Small intestine (tissue), 16 donors: ENCODE data around the gene TMEM186. TPM values are rescaled to one million over a fixed set of nuclear protein-coding genes. Genes with fewer than 3 reads are reported as not detected.
"Not testable (repeated sequence)": the region's sequence is repeated elsewhere in the genome, so short reads cannot be mapped to it uniquely, and the experiment has no call there.

Experiments
- DNase-seq, 2 donors: peaks; one replicate each; pipeline versions ENCODE4 v3.0.0 to v3.0.0-alpha.2; 2013
- FAIRE-seq: peaks from 2 replicates; lab custom pipeline; 2012; peaks lifted over from hg19 to GRCh38; lab: Jason Lieb, UNC
- H3K27ac ChIP-seq, 3 donors: one replicate each; pipeline ENCODE4 v1.5.1; 2013; ENCODE audit warnings: low read length in 2 of 3, mild to moderate bottlenecking in 2 of 3, control low read depth in 1 of 3, inconsistent platforms in 1 of 3, low read depth in 1 of 3, moderate library complexity in 1 of 3
- H3K27me3 ChIP-seq, 3 donors: one replicate each; pipeline ENCODE4 v1.6.1; 2013; ENCODE audit warnings: low read length in 3 of 3, inconsistent platforms in 1 of 3; ENCODE audit not compliant: control insufficient read depth in 3 of 3, insufficient read depth in 3 of 3
- H3K36me3 ChIP-seq, 3 donors: one replicate each; pipeline ENCODE4 v1.6.1; 2013; ENCODE audit warnings: low read length in 3 of 3, inconsistent platforms in 1 of 3, low read depth in 1 of 3, mild to moderate bottlenecking in 1 of 3, moderate library complexity in 1 of 3; ENCODE audit not compliant: control insufficient read depth in 3 of 3, insufficient read depth in 2 of 3
- H3K4me1 ChIP-seq, 3 donors: one replicate each; pipeline ENCODE4 v1.6.1; 2013; ENCODE audit warnings: low read length in 2 of 3, inconsistent platforms in 1 of 3, low read depth in 1 of 3, mild to moderate bottlenecking in 1 of 3, moderate library complexity in 1 of 3; ENCODE audit not compliant: control insufficient read depth in 3 of 3, insufficient read depth in 2 of 3
- H3K4me3 ChIP-seq, 3 donors: one replicate each; pipeline ENCODE4 v1.5.1; 2013; ENCODE audit warnings: low read length in 3 of 3, control low read depth in 1 of 3, inconsistent platforms in 1 of 3, low read depth in 1 of 3, mild to moderate bottlenecking in 1 of 3, moderate library complexity in 1 of 3
- H3K9me3 ChIP-seq, 2 donors: one replicate each; pipeline ENCODE4 v1.6.1; 2013; ENCODE audit warnings: low read depth in 1 of 2, low read length in 1 of 2; ENCODE audit not compliant: control insufficient read depth in 2 of 2, insufficient read depth in 1 of 2
- WGBS, 3 donors: extraction: QIAGEN DNeasy Blood & Tissue Kit; methylation state at CpG; one replicate each; pipeline ENCODE4 v1.1.7; 2013; 5-methylcytosine and 5-hydroxymethylcytosine counted together
- long read RNA-seq, 10 donors: transcript quantifications; one replicate each; lab custom pipeline, GENCODE V29; 2026
- polyA plus RNA-seq, 4 donors: library from polyadenylated mRNA; stranded (reverse) in 3 of 4; unstranded in 1 of 4; fragments of 200-250 nt in 3 of 4; fragments of 120-200 nt in 1 of 4; gene quantifications; one replicate each; pipeline versions ENCODE4 v1.2.1 to v1.2.3, GENCODE V29; 2013
- donor health status: healthy with polysubstance abuse.
- donor health status: control.
- donor health status: control.
- donor health status: Bipolar disorder and iron deficiency.
- donor health status: healthy.

TMEM186 gene, protein sequence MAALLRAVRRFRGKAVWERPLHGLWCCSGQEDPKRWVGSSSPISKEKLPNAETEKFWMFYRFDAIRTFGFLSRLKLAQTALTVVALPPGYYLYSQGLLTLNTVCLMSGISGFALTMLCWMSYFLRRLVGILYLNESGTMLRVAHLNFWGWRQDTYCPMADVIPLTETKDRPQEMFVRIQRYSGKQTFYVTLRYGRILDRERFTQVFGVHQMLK
- polyA plus RNA-seq = 10 to 100 TPM in 3 of 4 donors, 1 to 10 TPM in 1; 8.7 to 21.1 (median 13.0) TPM
- long read RNA-seq, donor 1 = 0 reads
- long read RNA-seq, donor 2, transcript TMEM186-201 (2 exons, 1,448 nt) = major isoform, 5 of 5 reads
- long read RNA-seq, donor 2, partial matches to known transcripts = 0 of 5 reads
- long read RNA-seq, donor 2, other reads (novel, unspliced or antisense) = 0 of 5 reads
- long read RNA-seq, donor 3, partial matches to known transcripts = 0 of 4 reads
- long read RNA-seq, donor 3, other reads (novel, unspliced or antisense) = 0 of 4 reads
- long read RNA-seq, donor 4 = 0 reads
- long read RNA-seq, donor 5 = 0 reads
- long read RNA-seq, donor 6, partial matches to known transcripts = 0 of 4 reads
- long read RNA-seq, donor 6, other reads (novel, unspliced or antisense) = 0 of 4 reads
- long read RNA-seq, donor 7, transcript TMEM186-201 (2 exons, 1,448 nt) = major isoform, 6 of 6 reads
- long read RNA-seq, donor 7, partial matches to known transcripts = 0 of 6 reads
- long read RNA-seq, donor 7, other reads (novel, unspliced or antisense) = 0 of 6 reads
- long read RNA-seq, donor 8 = 0 reads
- long read RNA-seq, donor 9 = 0 reads
- long read RNA-seq, donor 10, partial matches to known transcripts = 0 of 2 reads
- long read RNA-seq, donor 10, other reads (novel, unspliced or antisense) = 0 of 2 reads

DNA sequence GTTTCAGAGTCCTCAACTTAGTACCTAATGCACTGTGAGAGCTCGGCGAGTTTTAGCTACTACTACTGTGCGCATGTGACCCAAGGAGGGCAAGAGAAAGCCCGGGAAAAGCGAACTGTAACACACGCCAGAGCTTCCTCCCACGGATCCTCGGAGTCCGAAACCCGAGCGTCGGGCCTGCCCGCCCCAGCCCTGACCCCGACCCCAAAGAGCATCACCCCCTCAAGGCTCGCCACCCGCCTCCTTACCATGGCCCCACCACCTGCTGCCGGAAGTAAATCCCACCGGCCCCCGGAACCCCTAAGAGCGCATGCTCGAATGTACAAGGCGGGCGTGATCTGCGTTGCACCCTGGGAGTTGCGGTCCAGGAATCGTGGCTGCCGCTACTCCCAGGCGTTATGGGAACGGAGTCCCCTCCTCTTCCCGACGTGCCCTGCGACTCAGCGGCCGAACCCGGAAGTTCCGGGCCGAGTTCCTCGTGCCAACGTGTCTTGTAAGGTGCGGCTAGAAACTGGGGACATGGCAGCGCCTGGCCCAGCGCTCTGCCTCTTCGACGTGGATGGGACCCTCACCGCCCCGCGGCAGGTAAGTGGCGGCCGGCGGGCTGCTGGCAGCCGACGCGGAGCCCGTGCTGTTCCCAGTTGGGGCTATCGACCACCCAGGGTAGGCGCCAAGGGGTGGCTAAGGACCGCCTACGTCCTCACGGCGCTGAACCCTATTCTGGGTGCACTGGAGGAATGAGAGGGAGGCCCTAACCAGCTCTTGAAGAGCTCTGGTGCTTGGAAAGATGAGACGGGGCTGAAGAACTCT lies at the start of gene TMEM186, which contains the start of gene PMM2:
TMEM186 (minus strand) TSS at position 276 of the 810 bp plus-strand sequence; CDS start at position 251, 25 bp downstream.
PMM2 (plus strand) TSS at position 476 of the 810 bp plus-strand sequence; CDS start at position 520, 44 bp downstream.
- no peaks in the 10 kb centered on the region for H3K27me3 ChIP-seq
- no peak for FAIRE-seq
- H3K4me1 ChIP-seq = peaks cover 2 to 31% (median 6%) of the 10 kb centered on the region in 3 donors
- peak within 1 kb of the TSS; percentile 80 to 93 (median 85) for H3K27ac ChIP-seq
- peaks cover 5 to 20% (median 5%) of the 10 kb centered on the region in 3 donors for H3K36me3 ChIP-seq
- WGBS, 3 donors = 0 to 1% (median 1%) methylated on average over 59 to 61 of the region's 61 CpGs
- H3K9me3 ChIP-seq = no peaks in the 10 kb centered on the region
- DNase-seq = peak; percentile 98 to 99
- peak within 1 kb of the TSS; percentile 77 to 88 (median 83) for H3K4me3 ChIP-seq

DNA sequence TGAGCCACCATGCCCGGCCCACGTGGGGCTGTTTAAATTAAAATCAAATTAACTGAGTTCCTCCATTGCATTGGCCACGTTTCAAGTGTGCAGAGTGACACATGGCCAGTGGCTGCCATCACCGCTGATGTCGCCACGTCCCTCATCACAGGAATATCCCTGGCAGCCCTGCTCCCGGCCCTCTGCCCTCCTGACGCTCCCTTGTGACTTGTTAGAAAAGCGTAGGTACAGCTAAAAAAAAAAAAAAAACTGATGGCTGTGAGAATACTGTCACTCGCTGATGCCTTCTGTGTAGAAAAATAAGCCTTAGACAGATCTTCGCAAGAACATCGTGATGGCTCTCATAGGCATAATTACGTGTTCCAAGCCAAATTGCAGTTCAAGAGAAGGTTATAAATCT lies 49.7 kb upstream of the TMEM186 start:
- Histone ChIP-seq H3K27me3 (no peaks in the 10 kb centered on the region), H3K36me3 (peaks cover 7 to 63% (median 9%) of the 10 kb centered on the region in 3 donors), H3K27ac (no peak overlapping the region), H3K4me3 (no peak overlapping the region), H3K4me1 (no peaks in the 10 kb centered on the region), H3K9me3 (no peaks in the 10 kb centered on the region)
- no peak for DNase-seq
- FAIRE-seq = no peak
- WGBS, 3 donors = 81 to 89% (median 83%) methylated on average over 13 of the region's 13 CpGs

DNA sequence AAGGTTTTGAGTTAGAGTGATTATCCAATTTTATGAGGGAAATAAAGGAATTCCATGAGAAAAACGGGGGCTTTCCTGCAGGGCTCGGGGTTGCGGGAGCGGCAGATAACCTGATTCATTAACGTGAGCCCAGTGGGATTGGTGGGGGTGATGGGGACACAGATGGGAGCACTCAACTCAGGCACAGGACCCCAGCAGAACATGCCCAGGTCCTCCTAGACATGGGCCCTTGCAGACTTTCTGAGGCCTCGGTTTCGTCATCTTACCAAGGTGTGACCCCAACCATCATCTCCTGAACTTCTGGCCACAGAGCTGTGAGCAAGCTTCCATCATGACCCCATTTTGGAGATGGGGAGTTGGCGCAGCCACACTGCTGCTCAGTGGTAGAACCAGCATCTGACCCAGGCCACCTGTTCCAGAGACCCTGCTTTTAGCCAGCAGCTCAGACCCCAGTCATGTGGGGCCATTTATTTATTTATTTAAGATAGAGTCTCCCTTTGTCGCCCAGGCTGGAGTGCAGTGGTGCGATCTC lies 49.0 kb upstream of the TMEM186 start:
- Histone ChIP-seq H3K27ac (no peak overlapping the region), H3K36me3 (peaks cover 7 to 56% (median 9%) of the 10 kb centered on the region in 3 donors), H3K27me3 (no peaks in the 10 kb centered on the region), H3K4me1 (no peaks in the 10 kb centered on the region), H3K4me3 (no peak overlapping the region), H3K9me3 (no peaks in the 10 kb centered on the region)
- 87 to 93% (median 90%) methylated on average over 10 of the region's 10 CpGs for WGBS, 3 donors
- DNase-seq = no peak
- no peak for FAIRE-seq

DNA sequence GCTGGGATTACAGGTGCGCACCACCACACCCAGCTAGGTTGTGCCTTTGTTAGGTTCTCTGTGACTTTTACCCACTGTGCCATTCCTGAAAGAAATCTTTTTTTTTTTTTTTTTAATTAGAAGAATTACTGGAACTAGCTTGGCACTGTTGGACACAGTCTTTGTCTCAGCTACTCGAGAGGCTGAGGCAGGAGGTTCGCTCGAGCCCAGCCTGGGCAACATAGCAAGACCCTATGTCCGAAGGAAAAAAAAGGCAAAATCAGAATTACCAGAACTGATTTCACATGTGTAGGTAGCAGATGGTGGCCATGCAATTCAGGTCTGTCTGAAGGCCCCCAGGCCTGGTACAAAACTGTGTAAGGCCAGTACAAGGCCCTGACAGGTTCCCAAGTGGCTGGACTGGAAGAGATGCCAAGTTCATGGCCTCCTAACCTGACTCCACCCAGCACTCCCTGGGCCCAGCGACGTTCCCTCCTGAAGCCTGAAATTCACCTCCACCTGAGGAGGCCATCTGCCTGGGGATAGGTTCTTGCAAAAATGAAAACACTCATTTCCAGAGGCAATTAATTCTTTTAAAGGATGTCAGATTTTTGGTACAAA lies 48.4 kb upstream of the TMEM186 start:
- DNase-seq = no peak
- WGBS, 3 donors = 91 to 93% (median 93%) methylated on average over 7 of the region's 7 CpGs
- Histone ChIP-seq H3K27ac (no peak overlapping the region), H3K4me1 (no peaks in the 10 kb centered on the region), H3K36me3 (peaks cover 7 to 51% (median 9%) of the 10 kb centered on the region in 3 donors), H3K9me3 (no peaks in the 10 kb centered on the region), H3K27me3 (no peaks in the 10 kb centered on the region), H3K4me3 (no peak overlapping the region)
- no peak for FAIRE-seq

DNA sequence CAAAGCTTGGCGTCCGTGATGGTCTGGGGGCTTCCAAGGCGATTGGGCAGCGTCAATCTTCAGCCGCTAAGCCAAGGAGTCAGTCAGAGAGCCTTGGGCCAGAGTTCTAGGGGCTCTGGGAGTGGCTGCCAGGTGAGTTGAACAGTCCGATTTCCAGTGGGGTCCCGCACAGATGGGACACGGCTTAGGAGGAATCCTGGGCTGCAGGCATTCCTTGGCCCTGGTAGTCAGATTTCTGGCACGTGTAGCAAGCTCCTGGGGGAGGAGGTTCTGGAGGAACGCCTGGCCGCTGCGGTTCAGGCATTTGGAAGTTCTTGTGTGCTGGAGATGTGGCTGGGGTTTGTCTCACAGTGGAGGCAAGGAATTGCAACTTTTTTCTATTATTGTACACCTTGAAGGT lies 45.9 kb upstream of the TMEM186 start:
- WGBS, 3 donors = 75 to 89% (median 77%) methylated on average over 11 to 12 of the region's 12 CpGs

DNA sequence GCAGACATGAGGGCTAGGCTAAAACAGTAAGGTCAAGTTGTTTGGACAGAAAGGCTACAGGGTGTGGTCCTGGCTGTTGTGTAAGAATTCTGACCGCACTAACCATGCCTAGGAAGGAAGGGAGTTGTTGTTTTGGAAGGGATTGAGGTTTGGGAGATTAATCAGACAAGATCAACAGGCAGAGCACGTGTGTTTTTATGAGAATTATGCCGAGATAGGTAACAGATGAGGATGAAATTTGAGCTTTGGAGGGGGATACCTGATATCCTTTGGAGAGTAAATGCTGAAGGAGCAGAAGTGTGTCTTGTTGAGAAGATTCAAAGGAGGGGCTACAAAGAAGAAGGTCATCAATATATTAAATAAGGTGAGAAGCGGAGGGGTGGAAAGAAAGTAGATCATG lies 44.6 kb upstream of the TMEM186 start:
- peaks cover 0 to 18% (median under 1%) of the 10 kb centered on the region in 3 donors for H3K36me3 ChIP-seq
- FAIRE-seq, H3K4me1 ChIP-seq, H3K4me3 ChIP-seq, H3K27me3 ChIP-seq, DNase-seq, H3K9me3 ChIP-seq, H3K27ac ChIP-seq: not testable (repeated sequence)
- 74 to 78% (median 77%) methylated on average over 4 of the region's 4 CpGs for WGBS, 3 donors

More for the DNA sequence above, 45.9 kb upstream of the TMEM186 start:
- not testable (repeated sequence) for H3K4me3 ChIP-seq, H3K9me3 ChIP-seq, H3K27me3 ChIP-seq, DNase-seq, FAIRE-seq, H3K27ac ChIP-seq, H3K4me1 ChIP-seq
- peaks cover 2 to 29% (median 4%) of the 10 kb centered on the region in 3 donors for H3K36me3 ChIP-seq

DNA sequence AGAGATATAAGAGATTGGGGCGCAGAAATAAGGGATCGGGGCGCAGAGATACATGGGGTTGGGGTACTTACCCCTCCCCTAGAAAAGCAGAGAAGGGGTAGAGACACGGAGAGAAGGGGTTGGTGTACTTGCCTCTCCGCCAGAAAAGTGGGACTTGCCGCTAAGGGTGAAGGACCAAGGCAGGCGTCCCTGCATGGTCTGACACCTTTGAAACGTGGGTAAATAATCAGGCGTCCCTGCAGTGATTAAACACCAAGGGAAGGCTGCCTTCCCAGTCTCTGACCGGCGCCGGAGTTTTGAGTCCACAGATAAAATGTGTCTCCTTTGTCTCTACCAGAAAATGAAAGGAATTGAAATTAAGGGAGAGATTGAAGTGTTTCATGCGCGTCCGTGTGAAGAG lies 40.2 kb upstream of the TMEM186 start:
- not testable (repeated sequence) for DNase-seq, H3K27ac ChIP-seq, H3K4me1 ChIP-seq, H3K9me3 ChIP-seq, H3K4me3 ChIP-seq, FAIRE-seq, H3K36me3 ChIP-seq, H3K27me3 ChIP-seq
- 84 to 89% (median 88%) methylated on average over 15 of the region's 15 CpGs for WGBS, 3 donors
